ENCODE results near the gene DECR2. TPM values are rescaled to one million over a fixed set of nuclear protein-coding genes. Genes with fewer than 3 reads are reported as not detected.
A peak's percentile ranks its signal among the peaks of the same experiment; 100 is the strongest.

The DECR2 gene
- total and polyA plus RNA-seq, 7 donors: 15.0 to 39.1 (median 21.6) TPM

- TF ChIP-seq CTCF (IDR thresholded peaks at IDR 0.05): no peak
- TF ChIP-seq EP300 (IDR thresholded peaks at IDR 0.05): no peak
- peak in 2 of 4 donors; percentile 19 to 22 for TF ChIP-seq POLR2AphosphoS5 (IDR thresholded peaks at IDR 0.05)
- TF ChIP-seq POLR2A (IDR thresholded peaks at IDR 0.05): no peak
- WGBS, 2 donors: 32 to 61% methylated on average over 11 of the region's 11 CpGs
- intact Hi-C loops (cut with DNase I): loop anchor here (2.0 kb wide), 1 partner anchor 30 kb away; no protein-coding TSS in a partner anchor
- Histone ChIP-seq H3K4me3 (no peak overlapping the region), H3K27me3 (no peaks in the 10 kb centered on the region), H3K4me1 (peaks cover 0 to 24% (median 13%) of the 10 kb centered on the region in 4 donors), H3K36me3 (peaks cover 3 to 9% (median 6%) of the 10 kb centered on the region in 4 donors), H3K9me3 (no peaks in the 10 kb centered on the region), H3K27ac (peak overlapping the region; percentile 42 to 69 (median 58))
- no peak for DNase-seq
These were observed 55.3 kb downstream of the DECR2 start for GRCh38 chr16:456891-457483.

GRCh38 chr16:457732-458400 is 56.2 kb downstream of the DECR2 start:
- Histone ChIP-seq H3K27me3 (no peaks in the 10 kb centered on the region), H3K27ac (peak overlapping the region; percentile 42 to 69 (median 58)), H3K9me3 (no peaks in the 10 kb centered on the region), H3K36me3 (peaks cover 5 to 17% (median 9%) of the 10 kb centered on the region in 4 donors), H3K4me1 (peaks cover 0 to 24% (median 13%) of the 10 kb centered on the region in 4 donors), H3K4me3 (no peak overlapping the region)
- WGBS, 2 donors: 82 to 89% methylated on average over 14 of the region's 14 CpGs
- DNase-seq: no peak
- intact Hi-C loops (cut with DNase I): loop anchor here (2.0 kb wide), 1 partner anchor 31 kb away; no protein-coding TSS in a partner anchor
- TF ChIP-seq POLR2A (IDR thresholded peaks at IDR 0.05) (no peak), CTCF (IDR thresholded peaks at IDR 0.05) (no peak), POLR2AphosphoS5 (IDR thresholded peaks at IDR 0.05) (no peak), EP300 (IDR thresholded peaks at IDR 0.05) (no peak)

GRCh38 chr16:459761-460160 is 58.1 kb downstream of the DECR2 start:
- no peak overlapping the region for H3K4me3 ChIP-seq
- H3K9me3 ChIP-seq: no peaks in the 10 kb centered on the region
- H3K27ac ChIP-seq: no peak overlapping the region
- H3K4me1 ChIP-seq: peaks cover 0 to 19% (median 13%) of the 10 kb centered on the region in 4 donors
- H3K36me3 ChIP-seq: peaks cover 7 to 28% (median 12%) of the 10 kb centered on the region in 4 donors
- TF ChIP-seq POLR2AphosphoS5 (IDR thresholded peaks at IDR 0.05): no peak
- intact Hi-C loops (cut with DNase I): no loop called here
- 93% methylated on average over 7 of the region's 7 CpGs for WGBS, 2 donors
- no peaks in the 10 kb centered on the region for H3K27me3 ChIP-seq
- no peak for DNase-seq

- Histone ChIP-seq H3K4me1 (peaks cover 0 to 19% (median 13%) of the 10 kb centered on the region in 4 donors), H3K27me3 (no peaks in the 10 kb centered on the region), H3K9me3 (no peaks in the 10 kb centered on the region), H3K4me3 (no peak overlapping the region), H3K27ac (no peak overlapping the region), H3K36me3 (peaks cover 7 to 28% (median 12%) of the 10 kb centered on the region in 4 donors)
- DNase-seq: no peak
- intact Hi-C loops (cut with DNase I): no loop called here
- 92 to 93% methylated on average over 20 of the region's 20 CpGs for WGBS, 2 donors
- TF ChIP-seq EP300 (IDR thresholded peaks at IDR 0.05) (no peak), CTCF (IDR thresholded peaks at IDR 0.05) (no peak), POLR2AphosphoS5 (IDR thresholded peaks at IDR 0.05) (no peak), POLR2A (IDR thresholded peaks at IDR 0.05) (no peak)
These were observed 59.1 kb downstream of the DECR2 start for GRCh38 chr16:460787-461186.

Small RNA genes within 50 kb of the gene (small RNA-seq; reads per million reads assigned to genes)
- gene RF00019: 0 reads per million in 3 donors

Other genes starting within 250 kb of the DECR2 start
- not detected for gene HBZ, start 249.2 kb upstream of the DECR2 start, total RNA-seq
- under 1 TPM in 1 of 3 donors, not detected in 2; 0.10 TPM for gene HBZ, start 249.2 kb upstream of the DECR2 start, polyA plus RNA-seq
- not detected for gene HBM, start 235.9 kb upstream of the DECR2 start, total RNA-seq
- gene HBM, start 235.9 kb upstream of the DECR2 start, polyA plus RNA-seq: not detected
- 100 to 1,000 TPM in 1 of 4 donors, 1 to 10 TPM in 2, not detected in 1; 3.7 to 109 (median 8.2) TPM for gene HBA2, start 229.0 kb upstream of the DECR2 start, total RNA-seq
- gene HBA2, start 229.0 kb upstream of the DECR2 start, polyA plus RNA-seq: 1 to 10 TPM; 4.2 to 7.1 (median 5.3) TPM
- gene HBA1, start 225.2 kb upstream of the DECR2 start, total RNA-seq: 1 to 10 TPM in 1 of 4 donors, not detected in 3; 4.1 TPM
- gene HBA1, start 225.2 kb upstream of the DECR2 start, polyA plus RNA-seq: 1 to 10 TPM in 1 of 3 donors, not detected in 2; 1.7 TPM
- gene HBQ1, start 221.4 kb upstream of the DECR2 start, total RNA-seq: not detected
- under 1 TPM in 1 of 3 donors, not detected in 2; 0.19 TPM for gene HBQ1, start 221.4 kb upstream of the DECR2 start, polyA plus RNA-seq
- gene LUC7L, start 172.4 kb upstream of the DECR2 start, total RNA-seq: 100 to 1,000 TPM in 2 of 4 donors, 10 to 100 TPM in 2; 48.9 to 138 (median 88.4) TPM
- gene LUC7L, start 172.4 kb upstream of the DECR2 start, polyA plus RNA-seq: 10 to 100 TPM; 21.0 to 58.7 (median 28.2) TPM
- 10 to 100 TPM; 38.3 to 82.5 (median 62.1) TPM for gene FAM234A, start 167.1 kb upstream of the DECR2 start, total RNA-seq
- 10 to 100 TPM; 12.6 to 74.0 (median 25.7) TPM for gene FAM234A, start 167.1 kb upstream of the DECR2 start, polyA plus RNA-seq
- 10 to 100 TPM in 2 of 4 donors, 1 to 10 TPM in 2; 6.4 to 24.9 (median 9.5) TPM for gene RGS11, start 125.9 kb upstream of the DECR2 start, total RNA-seq
- 1 to 10 TPM in 2 of 3 donors, under 1 TPM in 1; 0.23 to 4.0 (median 1.8) TPM for gene RGS11, start 125.9 kb upstream of the DECR2 start, polyA plus RNA-seq
- gene ARHGDIG, start 121.3 kb upstream of the DECR2 start, total RNA-seq: 1 to 10 TPM; 3.5 to 5.7 (median 5.0) TPM
- 1 to 10 TPM in 2 of 3 donors, not detected in 1; 1.6 to 5.2 TPM for gene ARHGDIG, start 121.3 kb upstream of the DECR2 start, polyA plus RNA-seq
- 1 to 10 TPM in 1 of 4 donors, under 1 TPM in 3; 0.71 to 5.5 (median 0.82) TPM for gene PDIA2, start 118.7 kb upstream of the DECR2 start, total RNA-seq
- 1 to 10 TPM in 1 of 3 donors, under 1 TPM in 1, not detected in 1; 0.60 to 3.0 TPM for gene PDIA2, start 118.7 kb upstream of the DECR2 start, polyA plus RNA-seq
- 10 to 100 TPM; 17.9 to 29.9 (median 20.9) TPM for gene AXIN1, start 49.2 kb upstream of the DECR2 start, total RNA-seq
- 10 to 100 TPM; 28.2 to 33.4 (median 30.3) TPM for gene AXIN1, start 49.2 kb upstream of the DECR2 start, polyA plus RNA-seq
- gene MRPL28, start 31.3 kb upstream of the DECR2 start, total RNA-seq: 10 to 100 TPM; 49.6 to 77.4 (median 62.0) TPM
- 10 to 100 TPM; 74.5 to 95.9 (median 78.4) TPM for gene MRPL28, start 31.3 kb upstream of the DECR2 start, polyA plus RNA-seq
- gene PGAP6, start 19.9 kb upstream of the DECR2 start, total RNA-seq: 10 to 100 TPM; 20.7 to 26.6 (median 22.7) TPM
- gene PGAP6, start 19.9 kb upstream of the DECR2 start, polyA plus RNA-seq: 100 to 1,000 TPM in 1 of 3 donors, 10 to 100 TPM in 2; 61.9 to 109 (median 70.3) TPM
- 100 to 1,000 TPM; 138 to 281 (median 191) TPM for gene NME4, start 4.7 kb upstream of the DECR2 start, total RNA-seq
- gene NME4, start 4.7 kb upstream of the DECR2 start, polyA plus RNA-seq: 10 to 100 TPM; 39.6 to 55.3 (median 46.7) TPM
- 10 to 100 TPM; 20.0 to 44.9 (median 28.9) TPM for gene RAB11FIP3, start 23.8 kb downstream of the DECR2 start, total RNA-seq
- 10 to 100 TPM; 10.6 to 24.1 (median 13.2) TPM for gene RAB11FIP3, start 23.8 kb downstream of the DECR2 start, polyA plus RNA-seq
- gene CAPN15, start 125.8 kb downstream of the DECR2 start, total RNA-seq: 10 to 100 TPM; 10.3 to 24.4 (median 16.9) TPM
- 10 to 100 TPM; 35.4 to 85.8 (median 60.1) TPM for gene CAPN15, start 125.8 kb downstream of the DECR2 start, polyA plus RNA-seq
- gene PRR35, start 158.5 kb downstream of the DECR2 start, total RNA-seq: not detected
- not detected for gene PRR35, start 158.5 kb downstream of the DECR2 start, polyA plus RNA-seq
- 1 to 10 TPM; 1.5 to 4.2 (median 1.7) TPM for gene NHLRC4, start 165.1 kb downstream of the DECR2 start, total RNA-seq
- gene NHLRC4, start 165.1 kb downstream of the DECR2 start, polyA plus RNA-seq: 1 to 10 TPM in 1 of 3 donors, under 1 TPM in 2; 0.60 to 1.5 (median 0.69) TPM
- 10 to 100 TPM; 15.5 to 45.7 (median 22.6) TPM for gene PIGQ, start 168.1 kb downstream of the DECR2 start, total RNA-seq
- gene PIGQ, start 168.1 kb downstream of the DECR2 start, polyA plus RNA-seq: 10 to 100 TPM; 11.1 to 47.4 (median 12.0) TPM
- 10 to 100 TPM; 16.8 to 32.7 (median 17.9) TPM for gene RAB40C, start 188.2 kb downstream of the DECR2 start, total RNA-seq
- gene RAB40C, start 188.2 kb downstream of the DECR2 start, polyA plus RNA-seq: 10 to 100 TPM; 28.8 to 41.2 (median 38.3) TPM
- 1 to 10 TPM in 1 of 4 donors, under 1 TPM in 3; 0.27 to 1.4 (median 0.43) TPM for gene WFIKKN1, start 229.1 kb downstream of the DECR2 start, total RNA-seq
- gene WFIKKN1, start 229.1 kb downstream of the DECR2 start, polyA plus RNA-seq: under 1 TPM; 0.46 to 0.80 (median 0.60) TPM
- 100 to 1,000 TPM; 101 to 163 (median 157) TPM for gene METTL26, start 234.4 kb downstream of the DECR2 start, total RNA-seq
- 100 to 1,000 TPM in 1 of 3 donors, 10 to 100 TPM in 2; 79.5 to 132 (median 87.1) TPM for gene METTL26, start 234.4 kb downstream of the DECR2 start, polyA plus RNA-seq
- gene MCRIP2, start 239.9 kb downstream of the DECR2 start, total RNA-seq: 10 to 100 TPM; 52.1 to 63.4 (median 55.6) TPM
- 100 to 1,000 TPM; 106 to 132 (median 131) TPM for gene MCRIP2, start 239.9 kb downstream of the DECR2 start, polyA plus RNA-seq
- gene WDR90, start 247.5 kb downstream of the DECR2 start, total RNA-seq: 10 to 100 TPM in 3 of 4 donors, 1 to 10 TPM in 1; 6.6 to 37.1 (median 13.7) TPM
- gene WDR90, start 247.5 kb downstream of the DECR2 start, polyA plus RNA-seq: 10 to 100 TPM in 1 of 3 donors, 1 to 10 TPM in 2; 5.4 to 49.0 (median 7.2) TPM

Data from sigmoid colon (tissue), 7 donors.